Measurements from ENCODE around the gene SUGCT.
"Not testable (repeated sequence)": the region's sequence is repeated elsewhere in the genome, so short reads cannot be mapped to it uniquely, and the experiment has no call there.

Gene SUGCT

GRCh38 chr7:40608321-40609075 lies 473.7 kb downstream of the SUGCT start:
- H3K27me3 Mint-ChIP-seq (ENCODE audit: low read depth), result no peaks in the 10 kb centered on the region
- H3K4me3 Mint-ChIP-seq, result no peak overlapping the region
- no peaks in the 10 kb centered on the region for H3K9me3 Mint-ChIP-seq
- no peaks in the 10 kb centered on the region for H3K36me3 Mint-ChIP-seq (ENCODE audit: low read depth)
- no peak overlapping the region for H3K27ac Mint-ChIP-seq
- no peaks in the 10 kb centered on the region for H3K4me1 Mint-ChIP-seq (ENCODE audit: low read depth)

GRCh38 chr7:40610461-40610860 lies 475.7 kb downstream of the SUGCT start:
- H3K4me1 Mint-ChIP-seq (ENCODE audit: low read depth), result no peaks in the 10 kb centered on the region
- H3K4me3 Mint-ChIP-seq, result no peak overlapping the region
- H3K27me3 Mint-ChIP-seq (ENCODE audit: low read depth), result no peaks in the 10 kb centered on the region
- H3K27ac Mint-ChIP-seq, result no peak overlapping the region
- H3K9me3 Mint-ChIP-seq, result no peaks in the 10 kb centered on the region
- H3K36me3 Mint-ChIP-seq (ENCODE audit: low read depth), result no peaks in the 10 kb centered on the region

GRCh38 chr7:40611095-40611871 lies 476.5 kb downstream of the SUGCT start:
- H3K27ac Mint-ChIP-seq, result no peak overlapping the region
- no peaks in the 10 kb centered on the region for H3K27me3 Mint-ChIP-seq (ENCODE audit: low read depth)
- H3K36me3 Mint-ChIP-seq (ENCODE audit: low read depth), result no peaks in the 10 kb centered on the region
- no peaks in the 10 kb centered on the region for H3K4me1 Mint-ChIP-seq (ENCODE audit: low read depth)
- H3K4me3 Mint-ChIP-seq, result no peak overlapping the region
- H3K9me3 Mint-ChIP-seq, result no peaks in the 10 kb centered on the region

DNA sequence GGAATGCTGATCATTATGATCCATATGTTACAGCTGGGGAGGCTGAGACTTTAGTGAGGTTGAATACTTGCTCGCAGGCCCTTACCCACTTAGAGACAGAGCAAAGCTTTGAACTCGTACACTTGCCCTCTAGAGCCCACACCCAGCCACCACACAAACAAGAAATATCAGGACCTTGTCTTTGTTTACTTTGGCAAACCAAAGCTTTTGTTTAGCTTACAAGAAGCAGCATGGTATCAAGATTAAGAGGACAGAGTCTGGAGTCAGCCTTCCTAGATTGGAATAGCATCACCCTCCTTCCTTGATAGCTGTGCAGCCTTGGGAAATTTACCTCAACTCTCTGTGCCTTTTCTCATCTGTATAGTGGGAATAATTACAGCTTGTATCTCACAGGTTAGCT lies 477.5 kb downstream of the SUGCT start:
- Mint-ChIP-seq H3K4me1 (ENCODE audit: low read depth) (no peaks in the 10 kb centered on the region), H3K9me3 (no peaks in the 10 kb centered on the region), H3K27me3 (ENCODE audit: low read depth) (no peaks in the 10 kb centered on the region), H3K36me3 (ENCODE audit: low read depth) (no peaks in the 10 kb centered on the region), H3K27ac (no peak overlapping the region), H3K4me3 (no peak overlapping the region)

DNA sequence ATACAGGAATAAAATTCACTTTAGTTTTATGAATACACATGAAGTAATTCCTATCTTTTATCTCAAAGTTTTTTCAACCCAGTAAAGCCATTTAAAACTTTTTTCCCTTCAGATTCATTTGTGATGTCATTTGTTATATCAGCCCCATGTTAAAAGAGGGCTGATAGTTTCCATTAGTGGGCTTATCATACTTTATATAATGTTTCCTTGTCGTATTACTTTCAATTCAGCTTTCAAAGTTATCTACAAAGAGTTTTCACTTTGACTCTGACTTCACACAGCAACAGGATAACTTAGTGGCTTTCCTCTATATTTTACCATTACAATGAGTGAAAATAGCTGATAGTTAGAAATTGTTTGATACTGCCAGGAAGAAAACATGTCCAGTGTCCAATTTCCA lies 484.8 kb downstream of the SUGCT start:
- Mint-ChIP-seq H3K9me3 (no peaks in the 10 kb centered on the region), H3K4me3 (no peak overlapping the region), H3K27ac (no peak overlapping the region), H3K4me1 (ENCODE audit: low read depth) (no peaks in the 10 kb centered on the region), H3K27me3 (ENCODE audit: low read depth) (peaks cover 4% of the 10 kb centered on the region), H3K36me3 (ENCODE audit: low read depth) (no peaks in the 10 kb centered on the region)

DNA sequence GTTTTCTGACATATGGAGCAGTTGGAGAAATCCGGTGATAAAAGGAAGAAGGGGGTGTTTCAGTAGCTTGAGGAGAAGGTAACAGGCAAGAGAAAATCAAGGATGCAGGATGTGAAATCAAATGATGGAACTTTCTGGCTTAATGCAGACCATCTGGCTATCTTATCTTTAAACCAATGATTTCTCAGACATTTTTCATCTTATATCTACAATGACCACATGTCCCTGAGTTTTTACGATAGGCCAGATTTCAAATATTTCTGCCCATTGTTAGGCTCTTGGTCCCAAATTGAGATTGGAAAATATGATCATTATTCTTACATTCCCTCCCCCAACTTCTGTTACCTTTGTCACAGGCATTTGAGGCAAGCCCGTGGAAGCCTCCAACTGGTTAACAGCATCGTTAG lies 486.8 kb downstream of the SUGCT start:
- Mint-ChIP-seq H3K4me3 (no peak overlapping the region), H3K27me3 (ENCODE audit: low read depth) (peaks cover 4% of the 10 kb centered on the region), H3K36me3 (ENCODE audit: low read depth) (no peaks in the 10 kb centered on the region), H3K9me3 (no peaks in the 10 kb centered on the region), H3K27ac (no peak overlapping the region), H3K4me1 (ENCODE audit: low read depth) (no peaks in the 10 kb centered on the region)

DNA sequence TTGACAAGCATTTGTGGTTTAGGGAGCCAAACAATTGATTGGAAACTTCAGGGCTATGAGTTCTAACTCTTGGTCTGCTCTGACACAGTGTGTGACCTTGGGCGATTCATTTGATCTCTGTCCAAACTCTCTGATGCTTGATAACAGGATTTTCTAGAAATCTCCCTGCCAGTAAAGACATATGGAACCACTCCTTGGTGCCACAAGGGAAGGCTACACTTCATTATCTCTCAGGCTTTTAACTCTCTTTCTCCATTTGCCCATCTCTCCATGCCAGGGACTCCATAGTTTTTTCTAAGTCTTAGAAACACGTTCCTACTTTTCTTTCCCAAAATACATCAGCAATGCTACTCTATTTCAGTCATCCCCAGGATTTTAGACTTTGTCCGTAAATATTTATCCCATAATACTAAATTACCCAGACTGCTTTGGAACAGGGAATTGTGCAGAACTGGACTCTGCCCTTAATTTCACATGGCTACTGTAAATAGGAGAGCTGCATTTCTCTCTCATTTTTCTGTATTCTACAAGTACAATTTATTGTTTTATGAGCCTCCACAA lies 488.2 kb downstream of the SUGCT start:
- Mint-ChIP-seq H3K4me3 (no peak overlapping the region), H3K27me3 (ENCODE audit: low read depth) (peaks cover 4% of the 10 kb centered on the region), H3K27ac (no peak overlapping the region), H3K4me1 (ENCODE audit: low read depth) (peaks cover 3% of the 10 kb centered on the region), H3K9me3 (no peaks in the 10 kb centered on the region), H3K36me3 (ENCODE audit: low read depth) (no peaks in the 10 kb centered on the region)

DNA sequence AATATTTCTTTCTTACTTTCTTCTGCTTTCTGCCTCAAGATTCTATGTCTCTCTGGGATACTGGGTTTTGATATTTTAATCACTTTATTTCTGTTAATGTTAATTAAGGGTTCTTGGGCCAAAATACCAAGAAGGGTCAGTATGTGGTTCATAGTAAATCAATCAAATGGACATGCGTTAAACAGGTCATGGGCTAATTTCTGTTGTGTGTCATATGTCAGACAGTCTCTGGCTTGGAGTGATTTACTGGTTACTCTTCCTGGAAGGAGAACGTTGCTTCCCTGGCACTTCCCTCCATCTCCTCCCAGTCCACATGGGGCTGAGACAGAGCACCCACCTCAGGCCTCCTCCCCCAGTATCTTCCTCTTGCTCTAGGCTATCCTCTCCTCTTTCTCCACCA lies 489.1 kb downstream of the SUGCT start:
- Mint-ChIP-seq H3K4me1 (ENCODE audit: low read depth) (peaks cover 3% of the 10 kb centered on the region), H3K4me3 (no peak overlapping the region), H3K27me3 (ENCODE audit: low read depth) (peaks cover 4% of the 10 kb centered on the region), H3K27ac (no peak overlapping the region), H3K9me3 (no peaks in the 10 kb centered on the region), H3K36me3 (ENCODE audit: low read depth) (no peaks in the 10 kb centered on the region)

- not testable (repeated sequence) for H3K9me3 Mint-ChIP-seq; H3K27ac Mint-ChIP-seq; H3K4me3 Mint-ChIP-seq; H3K27me3 Mint-ChIP-seq (ENCODE audit: low read depth); H3K4me1 Mint-ChIP-seq (ENCODE audit: low read depth); H3K36me3 Mint-ChIP-seq (ENCODE audit: low read depth)
Measured at GRCh38 chr7:40627361-40627760, 492.6 kb downstream of the SUGCT start.

DNA sequence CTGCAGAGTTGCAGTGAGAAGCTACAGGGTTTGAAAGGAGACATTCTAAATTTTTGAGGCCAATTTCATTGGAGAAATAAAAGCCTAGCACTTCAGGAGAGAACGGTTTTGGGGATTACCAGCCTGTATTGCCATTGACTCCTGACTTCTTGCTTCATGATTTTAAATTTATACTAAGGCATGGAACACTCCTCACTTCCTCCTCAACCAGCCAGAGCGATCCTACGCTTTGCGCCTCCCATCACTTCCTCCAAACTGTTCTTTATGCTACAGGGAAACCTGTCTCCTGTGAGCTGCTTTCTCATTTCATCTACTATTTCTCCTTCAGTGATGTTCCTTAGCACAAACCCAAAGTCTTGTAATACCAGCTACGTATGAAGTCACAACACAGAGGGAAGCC lies 495.1 kb downstream of the SUGCT start:
- H3K4me1 Mint-ChIP-seq (ENCODE audit: low read depth), result peaks cover 3% of the 10 kb centered on the region
- H3K36me3 Mint-ChIP-seq (ENCODE audit: low read depth), result no peaks in the 10 kb centered on the region
- no peak overlapping the region for H3K27ac Mint-ChIP-seq
- no peak overlapping the region for H3K4me3 Mint-ChIP-seq
- no peaks in the 10 kb centered on the region for H3K9me3 Mint-ChIP-seq
- no peaks in the 10 kb centered on the region for H3K27me3 Mint-ChIP-seq (ENCODE audit: low read depth)

DNA sequence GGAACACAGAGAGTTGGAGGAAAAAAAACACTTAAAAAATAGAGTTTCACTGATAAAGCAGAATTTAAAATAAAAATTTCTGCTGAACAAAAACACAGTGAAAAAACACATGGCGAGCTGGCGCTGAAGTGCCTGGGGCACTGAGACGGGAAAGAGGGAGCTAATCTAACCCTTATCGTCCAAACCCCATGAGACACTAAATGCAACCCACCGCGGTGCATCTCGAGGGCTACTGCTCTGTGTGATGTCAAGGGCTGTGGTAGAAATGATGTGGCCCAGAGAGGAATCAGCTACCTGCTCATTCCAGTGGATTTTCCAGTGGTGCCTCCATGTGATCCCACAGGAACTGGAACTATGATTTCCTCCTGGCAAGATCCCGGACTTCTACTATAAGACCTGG lies 499.3 kb downstream of the SUGCT start:
- no peaks in the 10 kb centered on the region for H3K36me3 Mint-ChIP-seq (ENCODE audit: low read depth)
- H3K27me3 Mint-ChIP-seq (ENCODE audit: low read depth), result peaks cover 3% of the 10 kb centered on the region
- H3K4me1 Mint-ChIP-seq (ENCODE audit: low read depth), result no peaks in the 10 kb centered on the region
- H3K9me3 Mint-ChIP-seq, result no peaks in the 10 kb centered on the region
- H3K27ac Mint-ChIP-seq, result no peak overlapping the region
- no peak overlapping the region for H3K4me3 Mint-ChIP-seq

GRCh38 chr7:40638545-40639320 lies 503.9 kb downstream of the SUGCT start:
- no peaks in the 10 kb centered on the region for H3K36me3 Mint-ChIP-seq (ENCODE audit: low read depth)
- H3K9me3 Mint-ChIP-seq, result no peaks in the 10 kb centered on the region
- peaks cover 3% of the 10 kb centered on the region for H3K27me3 Mint-ChIP-seq (ENCODE audit: low read depth)
- H3K4me1 Mint-ChIP-seq (ENCODE audit: low read depth), result no peaks in the 10 kb centered on the region
- H3K27ac Mint-ChIP-seq, result no peak overlapping the region
- H3K4me3 Mint-ChIP-seq, result no peak overlapping the region

GRCh38 chr7:40640566-40640965 lies 505.8 kb downstream of the SUGCT start:
- Mint-ChIP-seq H3K36me3 (ENCODE audit: low read depth) (no peaks in the 10 kb centered on the region), H3K4me1 (ENCODE audit: low read depth) (peaks cover 6% of the 10 kb centered on the region), H3K9me3 (no peaks in the 10 kb centered on the region), H3K27ac (no peak overlapping the region), H3K27me3 (ENCODE audit: low read depth) (peaks cover 3% of the 10 kb centered on the region), H3K4me3 (no peak overlapping the region)

- H3K36me3 Mint-ChIP-seq (ENCODE audit: low read depth), result no peaks in the 10 kb centered on the region
- no peak overlapping the region for H3K27ac Mint-ChIP-seq
- no peak overlapping the region for H3K4me3 Mint-ChIP-seq
- H3K9me3 Mint-ChIP-seq, result no peaks in the 10 kb centered on the region
- peaks cover 3% of the 10 kb centered on the region for H3K27me3 Mint-ChIP-seq (ENCODE audit: low read depth)
- peaks cover 6% of the 10 kb centered on the region for H3K4me1 Mint-ChIP-seq (ENCODE audit: low read depth)
Measured at GRCh38 chr7:40641701-40642100, 506.9 kb downstream of the SUGCT start.

All from T-helper 1 cell treated with Interleukin-12 subunit alpha and Interleukin-12 subunit beta and Interleukin-4 antibody, amounts not matched to agents 30 μg/mL and 1 μg/mL, for 36 hours (primary cell).